Neural crest cell (in vitro differentiated cells): ENCODE measurements around the gene DCTPP1. TPM values are rescaled to one million over a fixed set of nuclear protein-coding genes. Genes with fewer than 3 reads are reported as not detected.

Experiments
- DNase-seq: peaks from one replicate; pipeline ENCODE4 v3.0.0; 2021; ENCODE audit warnings: low read depth, mixed read lengths, low spot score
- H3K27ac Mint-ChIP-seq: one replicate; pipeline ENCODE4 v1.8.0; 2021; ENCODE audit warnings: mild to moderate bottlenecking, mixed read lengths; ENCODE audit not compliant: unreplicated experiment
- H3K27me3 Mint-ChIP-seq: 2 replicates; pipeline ENCODE4 v1.8.0; 2021; ENCODE audit warnings: low read depth, mild to moderate bottlenecking, mixed read lengths
- H3K36me3 Mint-ChIP-seq: 2 replicates; pipeline ENCODE4 v1.8.0; 2021; ENCODE audit warnings: low read depth, mild to moderate bottlenecking, mixed read lengths
- H3K4me1 Mint-ChIP-seq: 2 replicates; pipeline ENCODE4 v1.8.0; 2021; ENCODE audit warnings: mixed read lengths
- H3K4me3 Mint-ChIP-seq: one replicate; pipeline ENCODE4 v1.8.0; 2021; ENCODE audit warnings: mild to moderate bottlenecking, mixed read lengths
- H3K9me3 Mint-ChIP-seq: 2 replicates; pipeline ENCODE4 v1.8.0; 2021; ENCODE audit warnings: mixed read lengths
- CTCF ChIP-seq: fragments of 200-600 bp; sonication (generic); conservative IDR thresholded peaks from 2 replicates; pipeline ENCODE4 v1.5.0; 2021; ENCODE audit warnings: antibody characterized with exemption, mild to moderate bottlenecking
- total RNA-seq: library from RNA; stranded (reverse); gene quantifications from 2 replicates; pipeline ENCODE4 v1.2.1, GENCODE V29; 2021

Gene DCTPP1
- total RNA-seq, 1 donor from 2014 or later: 94.3 TPM

GRCh38 chr16:30444231-30445148 is 14.7 kb upstream of the DCTPP1 start:
- no peak for TF ChIP-seq CTCF
- Mint-ChIP-seq H3K4me1 (peaks cover 31% of the 10 kb centered on the region), H3K4me3 (peak overlapping the region; percentile 94), H3K9me3 (no peaks in the 10 kb centered on the region), H3K27me3 (peaks cover 2% of the 10 kb centered on the region), H3K36me3 (peaks cover 15% of the 10 kb centered on the region), H3K27ac (peak overlapping the region; percentile 43)
- no peak for DNase-seq

GRCh38 chr16:30443631-30444030 is 13.8 kb upstream of the DCTPP1 start:
- no peak for DNase-seq
- Mint-ChIP-seq H3K9me3 (no peaks in the 10 kb centered on the region), H3K36me3 (peaks cover 15% of the 10 kb centered on the region), H3K4me1 (peaks cover 31% of the 10 kb centered on the region), H3K27ac (no peak overlapping the region), H3K4me3 (peak overlapping the region; percentile 94), H3K27me3 (peaks cover 2% of the 10 kb centered on the region)
- TF ChIP-seq CTCF: no peak

GRCh38 chr16:30439720-30440348 is 10.0 kb upstream of the DCTPP1 start:
- DNase-seq: no peak
- no peaks in the 10 kb centered on the region for H3K9me3 Mint-ChIP-seq
- no peak overlapping the region for H3K27ac Mint-ChIP-seq
- H3K27me3 Mint-ChIP-seq: peaks cover 5% of the 10 kb centered on the region
- no peak for TF ChIP-seq CTCF
- H3K36me3 Mint-ChIP-seq: peaks cover 13% of the 10 kb centered on the region
- no peak overlapping the region for H3K4me3 Mint-ChIP-seq
- H3K4me1 Mint-ChIP-seq: peaks cover 18% of the 10 kb centered on the region

GRCh38 chr16:30438835-30439234 is 9.0 kb upstream of the DCTPP1 start:
- no peak for TF ChIP-seq CTCF

GRCh38 chr16:30437511-30438046 is 7.7 kb upstream of the DCTPP1 start:
- TF ChIP-seq CTCF: no peak
- no peak for DNase-seq
- Mint-ChIP-seq H3K36me3 (no peaks in the 10 kb centered on the region), H3K4me1 (no peaks in the 10 kb centered on the region), H3K27ac (no peak overlapping the region), H3K27me3 (peaks cover 8% of the 10 kb centered on the region), H3K9me3 (no peaks in the 10 kb centered on the region), H3K4me3 (no peak overlapping the region)

More at GRCh38 chr16:30438835-30439234, 9.0 kb upstream of the DCTPP1 start:
- Mint-ChIP-seq H3K4me3 (no peak overlapping the region), H3K27ac (no peak overlapping the region), H3K36me3 (peaks cover 8% of the 10 kb centered on the region), H3K9me3 (no peaks in the 10 kb centered on the region), H3K4me1 (peaks cover 9% of the 10 kb centered on the region), H3K27me3 (peaks cover 8% of the 10 kb centered on the region)
- DNase-seq: no peak
